ENCODE measurements around the gene PAMR1. TPM values are rescaled to one million over a fixed set of nuclear protein-coding genes. Genes with fewer than 3 reads are reported as not detected.
A peak's percentile ranks its signal among the peaks of the same experiment; 100 is the strongest.

Gene PAMR1
- total and polyA plus RNA-seq, 10 of the 15 experiments (the other 5 are each of a cell fraction or from before 2014, with no cell fraction given), result 0.04 TPM; not detected in 9

DNA sequence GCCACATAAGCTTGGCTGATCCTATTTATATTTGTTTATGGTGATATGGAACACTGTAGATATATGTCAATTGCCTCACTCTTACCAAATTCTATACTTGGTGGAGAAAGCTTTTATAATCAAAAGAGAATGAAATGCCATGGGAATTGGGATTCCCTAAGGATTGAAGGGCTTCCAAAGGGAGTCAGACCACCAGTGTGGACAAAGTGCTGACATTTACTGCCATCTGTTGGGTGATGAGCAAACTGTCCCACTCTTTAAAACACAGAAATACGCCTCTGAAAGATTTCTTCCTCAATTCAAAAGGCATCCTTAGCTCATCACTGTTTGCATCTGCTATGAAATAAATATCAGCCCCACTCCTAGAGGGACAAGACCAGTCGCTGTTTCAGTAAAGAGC is 113.1 kb downstream of the PAMR1 start (continued):
- TF ChIP-seq, protein P1, sequence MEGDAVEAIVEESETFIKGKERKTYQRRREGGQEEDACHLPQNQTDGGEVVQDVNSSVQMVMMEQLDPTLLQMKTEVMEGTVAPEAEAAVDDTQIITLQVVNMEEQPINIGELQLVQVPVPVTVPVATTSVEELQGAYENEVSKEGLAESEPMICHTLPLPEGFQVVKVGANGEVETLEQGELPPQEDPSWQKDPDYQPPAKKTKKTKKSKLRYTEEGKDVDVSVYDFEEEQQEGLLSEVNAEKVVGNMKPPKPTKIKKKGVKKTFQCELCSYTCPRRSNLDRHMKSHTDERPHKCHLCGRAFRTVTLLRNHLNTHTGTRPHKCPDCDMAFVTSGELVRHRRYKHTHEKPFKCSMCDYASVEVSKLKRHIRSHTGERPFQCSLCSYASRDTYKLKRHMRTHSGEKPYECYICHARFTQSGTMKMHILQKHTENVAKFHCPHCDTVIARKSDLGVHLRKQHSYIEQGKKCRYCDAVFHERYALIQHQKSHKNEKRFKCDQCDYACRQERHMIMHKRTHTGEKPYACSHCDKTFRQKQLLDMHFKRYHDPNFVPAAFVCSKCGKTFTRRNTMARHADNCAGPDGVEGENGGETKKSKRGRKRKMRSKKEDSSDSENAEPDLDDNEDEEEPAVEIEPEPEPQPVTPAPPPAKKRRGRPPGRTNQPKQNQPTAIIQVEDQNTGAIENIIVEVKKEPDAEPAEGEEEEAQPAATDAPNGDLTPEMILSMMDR (IDR thresholded peaks at IDR 0.05 in 2 of 3, conservative IDR thresholded peaks at IDR 0.05 in 1 of 3; ENCODE audit: control insufficient read depth in 2 of 3, extremely low read depth in 1 of 3, insufficient read depth in 1 of 3, low read depth in 3 of 3, low read length in 3 of 3), result peak; percentile 40 to 45 (median 44); a peak in 5 of 6 replicates
- TF ChIP-seq RAD21 (IDR thresholded peaks at IDR 0.05; ENCODE audit: insufficient read depth, low read depth, low read length), result peak; percentile 59

DNA sequence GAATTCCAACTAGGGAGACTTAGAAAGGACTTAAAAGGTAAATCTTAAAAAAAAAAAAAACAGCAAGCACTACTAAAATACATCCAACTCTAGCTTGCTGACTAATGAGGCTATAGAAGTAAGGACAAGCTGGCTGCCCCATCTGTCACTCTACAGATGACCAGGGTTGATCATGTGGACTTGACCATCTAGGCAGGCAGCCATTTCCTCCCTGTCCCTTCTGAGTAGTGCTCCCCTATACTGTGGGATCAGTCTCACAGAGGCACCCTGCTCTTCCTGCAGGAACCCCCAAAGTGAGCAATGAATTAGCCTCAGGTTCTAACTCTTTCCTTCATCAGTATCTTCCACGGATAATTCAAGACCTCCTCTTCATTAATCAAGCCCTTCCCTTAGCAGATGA is 118.4 kb downstream of the PAMR1 start:
- no TSS peak for BruUV-seq (replicated peaks)
- Histone ChIP-seq H2AFZ (ENCODE audit: control insufficient read depth, low read depth, low read length) (no peak overlapping the region), H3K9ac (ENCODE audit: control insufficient read depth, insufficient read depth, low read length) (no peak overlapping the region), H3K36me3 (ENCODE audit: control insufficient read depth in 2 of 2, insufficient read depth in 2 of 2, low read length in 1 of 2) (no peaks in the 10 kb centered on the region), H3K27me3 (replicated peaks in 1 of 2; ENCODE audit: control insufficient read depth in 2 of 2, insufficient read depth in 2 of 2, low read length in 1 of 2) (0 out of 4 replicates have a peak, but pooled peaks cover 0 to 4% of the 10 kb centered on the region in 2 experiments), H3K27ac (ENCODE audit: control insufficient read depth, insufficient read depth) (no peak overlapping the region), H4K20me1 (ENCODE audit: control insufficient read depth, insufficient read depth) (no peaks in the 10 kb centered on the region), H3K9me3 (replicated peaks; ENCODE audit: control insufficient read depth, insufficient read depth, low read length) (no peaks in the 10 kb centered on the region), H3K4me3 (no peak overlapping the region), H3K4me1 (ENCODE audit: control insufficient read depth, insufficient read depth, low read length) (no peaks in the 10 kb centered on the region), H3K4me2 (ENCODE audit: control insufficient read depth, insufficient read depth) (no peak overlapping the region), H3K79me2 (ENCODE audit: control insufficient read depth, insufficient read depth, low read length) (no peaks in the 10 kb centered on the region)
- ChIA-PET POLR2A (no interaction called here), CTCF (interaction anchor here (0.6 to 1.4 kb wide), 3 partner anchors 8 to 670 kb away, joined by 3 to 4 read pairs (median 4); no protein-coding TSS in a partner anchor), SMC1A (ENCODE audit: uncharacterized antibody, unreplicated experiment) (no interaction called here), RAD21 (ENCODE audit: unreplicated experiment) (interaction anchor here (1.0 kb wide), 1 partner anchor 480 kb away, joined by 3 read pairs; no protein-coding TSS in a partner anchor)
- WGBS (ENCODE audit: insufficient coverage, insufficient replicate concordance, low lambda C conversion rate, missing lambda C conversion rate), result 0% methylated on average over 1 of the region's 1 CpG
- no peak for FAIRE-seq
- in situ Hi-C loops (cut with MboI) (no loop called here), intact Hi-C loops (cut with micrococcal nuclease; ENCODE audit: unreplicated experiment) (no loop called here)
- no peak for ATAC-seq
- DNase-seq (ENCODE audit: low read depth, low spot score), result no peak
- TF ChIP-seq PAX5 (IDR thresholded peaks at IDR 0.05; ENCODE audit: borderline replicate concordance, low read depth, low read length) (no peak), NR2F1 (conservative IDR thresholded peaks at IDR 0.05) (no peak), FOXM1 (IDR thresholded peaks at IDR 0.05; ENCODE audit: low read depth, low read length) (no peak), IRF4 (IDR thresholded peaks at IDR 0.05; ENCODE audit: low read depth, low read length) (no peak), TCF3 (IDR thresholded peaks at IDR 0.05; ENCODE audit: borderline replicate concordance, insufficient read depth, low read depth, low read length) (no peak), RUNX3 (IDR thresholded peaks at IDR 0.05; ENCODE audit: low read length) (no peak), ZSCAN29 (IDR thresholded peaks at IDR 0.05) (no peak), NFXL1 (IDR thresholded peaks at IDR 0.05; ENCODE audit: borderline replicate concordance) (no peak), BACH1 (IDR thresholded peaks at IDR 0.05; ENCODE audit: borderline replicate concordance) (no peak), SMAD5 (IDR thresholded peaks at IDR 0.05; ENCODE audit: low read depth) (no peak), CHD4 (IDR thresholded peaks at IDR 0.05) (no peak)
- TF ChIP-seq, protein P2, sequence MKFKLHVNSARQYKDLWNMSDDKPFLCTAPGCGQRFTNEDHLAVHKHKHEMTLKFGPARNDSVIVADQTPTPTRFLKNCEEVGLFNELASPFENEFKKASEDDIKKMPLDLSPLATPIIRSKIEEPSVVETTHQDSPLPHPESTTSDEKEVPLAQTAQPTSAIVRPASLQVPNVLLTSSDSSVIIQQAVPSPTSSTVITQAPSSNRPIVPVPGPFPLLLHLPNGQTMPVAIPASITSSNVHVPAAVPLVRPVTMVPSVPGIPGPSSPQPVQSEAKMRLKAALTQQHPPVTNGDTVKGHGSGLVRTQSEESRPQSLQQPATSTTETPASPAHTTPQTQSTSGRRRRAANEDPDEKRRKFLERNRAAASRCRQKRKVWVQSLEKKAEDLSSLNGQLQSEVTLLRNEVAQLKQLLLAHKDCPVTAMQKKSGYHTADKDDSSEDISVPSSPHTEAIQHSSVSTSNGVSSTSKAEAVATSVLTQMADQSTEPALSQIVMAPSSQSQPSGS (IDR thresholded peaks at IDR 0.05; ENCODE audit: low read length), result no peak
- TF ChIP-seq, protein P3, sequence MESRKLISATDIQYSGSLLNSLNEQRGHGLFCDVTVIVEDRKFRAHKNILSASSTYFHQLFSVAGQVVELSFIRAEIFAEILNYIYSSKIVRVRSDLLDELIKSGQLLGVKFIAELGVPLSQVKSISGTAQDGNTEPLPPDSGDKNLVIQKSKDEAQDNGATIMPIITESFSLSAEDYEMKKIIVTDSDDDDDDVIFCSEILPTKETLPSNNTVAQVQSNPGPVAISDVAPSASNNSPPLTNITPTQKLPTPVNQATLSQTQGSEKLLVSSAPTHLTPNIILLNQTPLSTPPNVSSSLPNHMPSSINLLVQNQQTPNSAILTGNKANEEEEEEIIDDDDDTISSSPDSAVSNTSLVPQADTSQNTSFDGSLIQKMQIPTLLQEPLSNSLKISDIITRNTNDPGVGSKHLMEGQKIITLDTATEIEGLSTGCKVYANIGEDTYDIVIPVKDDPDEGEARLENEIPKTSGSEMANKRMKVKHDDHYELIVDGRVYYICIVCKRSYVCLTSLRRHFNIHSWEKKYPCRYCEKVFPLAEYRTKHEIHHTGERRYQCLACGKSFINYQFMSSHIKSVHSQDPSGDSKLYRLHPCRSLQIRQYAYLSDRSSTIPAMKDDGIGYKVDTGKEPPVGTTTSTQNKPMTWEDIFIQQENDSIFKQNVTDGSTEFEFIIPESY (IDR thresholded peaks at IDR 0.05), result no peak
- TF ChIP-seq, protein P4, sequence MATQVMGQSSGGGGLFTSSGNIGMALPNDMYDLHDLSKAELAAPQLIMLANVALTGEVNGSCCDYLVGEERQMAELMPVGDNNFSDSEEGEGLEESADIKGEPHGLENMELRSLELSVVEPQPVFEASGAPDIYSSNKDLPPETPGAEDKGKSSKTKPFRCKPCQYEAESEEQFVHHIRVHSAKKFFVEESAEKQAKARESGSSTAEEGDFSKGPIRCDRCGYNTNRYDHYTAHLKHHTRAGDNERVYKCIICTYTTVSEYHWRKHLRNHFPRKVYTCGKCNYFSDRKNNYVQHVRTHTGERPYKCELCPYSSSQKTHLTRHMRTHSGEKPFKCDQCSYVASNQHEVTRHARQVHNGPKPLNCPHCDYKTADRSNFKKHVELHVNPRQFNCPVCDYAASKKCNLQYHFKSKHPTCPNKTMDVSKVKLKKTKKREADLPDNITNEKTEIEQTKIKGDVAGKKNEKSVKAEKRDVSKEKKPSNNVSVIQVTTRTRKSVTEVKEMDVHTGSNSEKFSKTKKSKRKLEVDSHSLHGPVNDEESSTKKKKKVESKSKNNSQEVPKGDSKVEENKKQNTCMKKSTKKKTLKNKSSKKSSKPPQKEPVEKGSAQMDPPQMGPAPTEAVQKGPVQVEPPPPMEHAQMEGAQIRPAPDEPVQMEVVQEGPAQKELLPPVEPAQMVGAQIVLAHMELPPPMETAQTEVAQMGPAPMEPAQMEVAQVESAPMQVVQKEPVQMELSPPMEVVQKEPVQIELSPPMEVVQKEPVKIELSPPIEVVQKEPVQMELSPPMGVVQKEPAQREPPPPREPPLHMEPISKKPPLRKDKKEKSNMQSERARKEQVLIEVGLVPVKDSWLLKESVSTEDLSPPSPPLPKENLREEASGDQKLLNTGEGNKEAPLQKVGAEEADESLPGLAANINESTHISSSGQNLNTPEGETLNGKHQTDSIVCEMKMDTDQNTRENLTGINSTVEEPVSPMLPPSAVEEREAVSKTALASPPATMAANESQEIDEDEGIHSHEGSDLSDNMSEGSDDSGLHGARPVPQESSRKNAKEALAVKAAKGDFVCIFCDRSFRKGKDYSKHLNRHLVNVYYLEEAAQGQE (IDR thresholded peaks at IDR 0.05; ENCODE audit: low read depth, low read length), result no peak
